ENCODE results near the gene REG1B.
"Not testable (repeated sequence)": the region's sequence is repeated elsewhere in the genome, so short reads cannot be mapped to it uniquely, and the experiment has no call there.

REG1B gene

GRCh38 chr2:79083597-79084251, 4.1 kb downstream of the REG1B start:
- H3K4me2 ChIP-seq (ENCODE audit: low read length), result no peak overlapping the region
- no peaks in the 10 kb centered on the region for H3K27me3 ChIP-seq (ENCODE audit: control insufficient read depth, insufficient read depth, low read length)
- H3K9me3 ChIP-seq (replicated peaks; ENCODE audit: low read length), result peaks cover 8% of the 10 kb centered on the region
- H3K4me3 ChIP-seq (ENCODE audit: low read length), result no peak overlapping the region
- no peaks in the 10 kb centered on the region for H3K36me3 ChIP-seq (ENCODE audit: insufficient read depth, low read length)
- H3K9ac ChIP-seq (ENCODE audit: low read depth, low read length), result no peak overlapping the region
- H3K4me1 ChIP-seq (ENCODE audit: control insufficient read depth, insufficient read depth, low read length), result no peaks in the 10 kb centered on the region

GRCh38 chr2:79082987-79083386, 4.8 kb downstream of the REG1B start:
- Histone ChIP-seq H3K4me3 (ENCODE audit: low read length) (no peak overlapping the region), H3K9ac (ENCODE audit: low read depth, low read length) (no peak overlapping the region), H3K27me3 (ENCODE audit: control insufficient read depth, insufficient read depth, low read length) (no peaks in the 10 kb centered on the region), H3K36me3 (ENCODE audit: insufficient read depth, low read length) (no peaks in the 10 kb centered on the region), H3K4me2 (ENCODE audit: low read length) (no peak overlapping the region), H3K4me1 (ENCODE audit: control insufficient read depth, insufficient read depth, low read length) (no peaks in the 10 kb centered on the region), H3K9me3 (replicated peaks; ENCODE audit: low read length) (peaks cover 5% of the 10 kb centered on the region)

GRCh38 chr2:79071078-79071477, 16.7 kb downstream of the REG1B start:
- Histone ChIP-seq H3K9me3 (replicated peaks; ENCODE audit: low read length) (peaks cover 5% of the 10 kb centered on the region), H3K4me3 (ENCODE audit: low read length) (no peak overlapping the region), H3K4me1 (ENCODE audit: control insufficient read depth, insufficient read depth, low read length) (no peaks in the 10 kb centered on the region), H3K36me3 (ENCODE audit: insufficient read depth, low read length) (no peaks in the 10 kb centered on the region), H3K4me2 (ENCODE audit: low read length) (no peak overlapping the region), H3K27me3 (ENCODE audit: control insufficient read depth, insufficient read depth, low read length) (no peaks in the 10 kb centered on the region), H3K9ac (ENCODE audit: low read depth, low read length) (no peak overlapping the region)

GRCh38 chr2:79065201-79065600, 22.6 kb downstream of the REG1B start:
- H3K4me3 ChIP-seq (ENCODE audit: low read length), result no peak overlapping the region
- no peaks in the 10 kb centered on the region for H3K27me3 ChIP-seq (ENCODE audit: control insufficient read depth, insufficient read depth, low read length)
- no peaks in the 10 kb centered on the region for H3K36me3 ChIP-seq (ENCODE audit: insufficient read depth, low read length)
- H3K9me3 ChIP-seq (replicated peaks; ENCODE audit: low read length), result peaks cover 16% of the 10 kb centered on the region
- no peak overlapping the region for H3K9ac ChIP-seq (ENCODE audit: low read depth, low read length)
- H3K4me2 ChIP-seq (ENCODE audit: low read length), result no peak overlapping the region
- no peaks in the 10 kb centered on the region for H3K4me1 ChIP-seq (ENCODE audit: control insufficient read depth, insufficient read depth, low read length)

GRCh38 chr2:79054769-79055168, 33.0 kb downstream of the REG1B start:
- not testable (repeated sequence) for H3K4me3 ChIP-seq (ENCODE audit: low read length); H3K36me3 ChIP-seq (ENCODE audit: insufficient read depth, low read length); H3K27me3 ChIP-seq (ENCODE audit: control insufficient read depth, insufficient read depth, low read length); H3K9ac ChIP-seq (ENCODE audit: low read depth, low read length); H3K4me1 ChIP-seq (ENCODE audit: control insufficient read depth, insufficient read depth, low read length); H3K9me3 ChIP-seq (replicated peaks; ENCODE audit: low read length); H3K4me2 ChIP-seq (ENCODE audit: low read length)

GRCh38 chr2:79053486-79053885, 34.3 kb downstream of the REG1B start:
- not testable (repeated sequence) for H3K9ac ChIP-seq (ENCODE audit: low read depth, low read length); H3K36me3 ChIP-seq (ENCODE audit: insufficient read depth, low read length); H3K4me3 ChIP-seq (ENCODE audit: low read length); H3K4me1 ChIP-seq (ENCODE audit: control insufficient read depth, insufficient read depth, low read length); H3K9me3 ChIP-seq (replicated peaks; ENCODE audit: low read length); H3K27me3 ChIP-seq (ENCODE audit: control insufficient read depth, insufficient read depth, low read length); H3K4me2 ChIP-seq (ENCODE audit: low read length)

- Histone ChIP-seq H3K9ac (ENCODE audit: low read depth, low read length) (no peak overlapping the region), H3K9me3 (replicated peaks; ENCODE audit: low read length) (peaks cover 3% of the 10 kb centered on the region), H3K4me2 (ENCODE audit: low read length) (no peak overlapping the region), H3K4me3 (ENCODE audit: low read length) (no peak overlapping the region), H3K36me3 (ENCODE audit: insufficient read depth, low read length) (no peaks in the 10 kb centered on the region), H3K4me1 (ENCODE audit: control insufficient read depth, insufficient read depth, low read length) (no peaks in the 10 kb centered on the region), H3K27me3 (ENCODE audit: control insufficient read depth, insufficient read depth, low read length) (no peaks in the 10 kb centered on the region)
These were observed 46.8 kb downstream of the REG1B start for GRCh38 chr2:79041032-79041448.

GRCh38 chr2:79039944-79040343, 47.8 kb downstream of the REG1B start:
- H3K4me2 ChIP-seq (ENCODE audit: low read length), result no peak overlapping the region
- H3K4me3 ChIP-seq (ENCODE audit: low read length), result no peak overlapping the region
- H3K36me3 ChIP-seq (ENCODE audit: insufficient read depth, low read length), result no peaks in the 10 kb centered on the region
- peaks cover 3% of the 10 kb centered on the region for H3K9me3 ChIP-seq (replicated peaks; ENCODE audit: low read length)
- no peaks in the 10 kb centered on the region for H3K4me1 ChIP-seq (ENCODE audit: control insufficient read depth, insufficient read depth, low read length)
- H3K27me3 ChIP-seq (ENCODE audit: control insufficient read depth, insufficient read depth, low read length), result no peaks in the 10 kb centered on the region
- H3K9ac ChIP-seq (ENCODE audit: low read depth, low read length), result no peak overlapping the region
